ENCODE measurements around the gene MAOB.
A peak's percentile ranks its signal among the peaks of the same experiment; 100 is the strongest.

Gene MAOB

DNA sequence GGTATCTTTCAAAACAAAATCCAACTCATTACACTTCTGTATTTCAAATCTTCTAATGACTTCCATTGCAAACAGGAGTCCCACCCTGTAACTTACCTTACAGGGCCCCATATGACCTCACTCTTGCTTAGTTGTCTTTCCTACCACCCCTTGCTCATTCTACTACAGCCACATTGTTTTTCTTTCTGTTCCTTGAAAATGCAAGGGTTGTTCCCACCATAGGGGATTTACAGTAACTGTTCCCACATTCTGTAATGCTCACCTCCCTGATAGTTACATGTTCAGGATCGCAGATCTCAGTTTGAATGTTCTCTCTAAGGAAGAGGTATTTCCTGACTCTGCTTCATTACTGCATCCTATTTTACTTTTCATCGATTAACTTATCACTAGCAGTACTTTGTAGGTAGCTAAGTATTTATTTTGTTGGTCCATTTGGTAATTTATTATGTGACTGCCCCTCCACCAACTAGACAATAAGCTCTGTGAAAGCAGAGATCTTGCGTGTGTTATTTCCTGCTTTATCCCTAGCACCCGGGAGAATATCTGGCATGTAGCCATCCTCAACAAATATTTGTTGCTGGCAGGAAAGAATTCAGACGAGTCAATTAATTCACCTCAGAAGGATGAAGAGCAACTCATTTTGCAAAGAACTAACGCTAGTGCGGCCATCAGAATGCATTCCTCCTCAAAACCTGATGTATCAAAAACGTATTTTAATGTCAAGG is 21.4 kb downstream of the MAOB start:
- no peak overlapping the region for H3K4me3 ChIP-seq
- peaks cover 0 to 36% (median 0%) of the 10 kb centered on the region in 4 donors for H3K4me1 ChIP-seq
- H3K9me3 ChIP-seq = no peaks in the 10 kb centered on the region
- DNase-seq = no peak
- peak overlapping the region in 1 of 2 donors; percentile 22 for H3K27ac ChIP-seq
- no peaks in the 10 kb centered on the region for H3K27me3 ChIP-seq
- no peaks in the 10 kb centered on the region for H3K36me3 ChIP-seq
- TF ChIP-seq, protein P1, sequence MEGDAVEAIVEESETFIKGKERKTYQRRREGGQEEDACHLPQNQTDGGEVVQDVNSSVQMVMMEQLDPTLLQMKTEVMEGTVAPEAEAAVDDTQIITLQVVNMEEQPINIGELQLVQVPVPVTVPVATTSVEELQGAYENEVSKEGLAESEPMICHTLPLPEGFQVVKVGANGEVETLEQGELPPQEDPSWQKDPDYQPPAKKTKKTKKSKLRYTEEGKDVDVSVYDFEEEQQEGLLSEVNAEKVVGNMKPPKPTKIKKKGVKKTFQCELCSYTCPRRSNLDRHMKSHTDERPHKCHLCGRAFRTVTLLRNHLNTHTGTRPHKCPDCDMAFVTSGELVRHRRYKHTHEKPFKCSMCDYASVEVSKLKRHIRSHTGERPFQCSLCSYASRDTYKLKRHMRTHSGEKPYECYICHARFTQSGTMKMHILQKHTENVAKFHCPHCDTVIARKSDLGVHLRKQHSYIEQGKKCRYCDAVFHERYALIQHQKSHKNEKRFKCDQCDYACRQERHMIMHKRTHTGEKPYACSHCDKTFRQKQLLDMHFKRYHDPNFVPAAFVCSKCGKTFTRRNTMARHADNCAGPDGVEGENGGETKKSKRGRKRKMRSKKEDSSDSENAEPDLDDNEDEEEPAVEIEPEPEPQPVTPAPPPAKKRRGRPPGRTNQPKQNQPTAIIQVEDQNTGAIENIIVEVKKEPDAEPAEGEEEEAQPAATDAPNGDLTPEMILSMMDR (IDR thresholded peaks at IDR 0.05) = no peak
- intact Hi-C loops (cut with DNase I; ENCODE audit: low total_unique reads) = no loop called here

DNA sequence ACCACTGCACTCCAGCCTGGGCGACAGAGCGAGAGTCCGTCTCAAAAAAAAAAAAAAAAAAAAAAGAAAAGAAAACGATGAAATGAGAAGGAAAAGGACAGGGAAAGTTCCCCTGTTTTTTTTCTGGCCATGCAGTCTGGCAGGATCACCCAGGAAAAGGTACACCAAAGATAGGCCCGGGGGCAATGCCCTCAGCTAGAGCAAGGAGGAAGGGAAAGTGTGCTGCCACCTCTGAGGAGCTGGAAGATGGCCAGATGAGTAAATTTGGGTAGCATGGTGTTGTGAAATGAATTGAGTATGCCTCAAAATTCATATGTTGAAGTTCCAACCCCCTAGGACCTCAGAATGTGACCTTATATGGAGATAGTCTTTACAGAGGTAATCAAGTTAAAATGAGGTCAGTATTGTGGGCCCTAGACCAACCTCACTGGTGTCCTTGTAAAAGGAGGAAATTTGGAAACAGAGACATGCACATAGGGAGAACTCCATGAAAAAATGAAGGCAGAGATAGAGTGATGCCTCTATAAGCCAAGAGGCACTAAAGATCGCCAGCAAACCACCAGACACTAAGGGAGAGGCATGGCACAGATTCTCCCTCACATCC is 28.9 kb downstream of the MAOB start:
- Histone ChIP-seq H3K27me3 (no peaks in the 10 kb centered on the region), H3K9me3 (no peaks in the 10 kb centered on the region), H3K27ac (no peak overlapping the region), H3K4me3 (no peak overlapping the region), H3K4me1 (peaks cover 0 to 13% (median 0%) of the 10 kb centered on the region in 4 donors), H3K36me3 (no peaks in the 10 kb centered on the region)
- DNase-seq = no peak
- TF ChIP-seq, protein P1 (IDR thresholded peaks at IDR 0.05) = no peak
- intact Hi-C loops (cut with DNase I; ENCODE audit: low total_unique reads) = no loop called here

DNA sequence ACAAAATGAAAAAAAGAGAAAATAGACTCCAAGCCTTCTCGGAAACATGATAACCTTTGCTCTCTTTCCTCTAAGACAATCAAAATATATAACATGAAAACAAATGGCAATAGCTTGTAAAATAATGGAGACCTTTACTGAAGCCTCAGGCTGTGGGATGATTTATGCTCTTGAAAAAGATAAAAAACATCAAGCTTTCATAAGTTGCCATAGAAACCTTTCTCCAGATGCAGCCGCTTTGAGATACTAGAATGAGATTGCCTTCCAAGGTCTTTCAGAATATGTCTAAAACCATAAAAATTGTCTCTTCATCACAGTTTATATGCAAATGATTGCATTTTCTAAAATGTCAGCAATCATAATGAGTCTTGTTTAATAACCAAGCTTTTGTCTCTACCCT is 31.6 kb downstream of the MAOB start:
- Histone ChIP-seq H3K36me3 (no peaks in the 10 kb centered on the region), H3K27me3 (no peaks in the 10 kb centered on the region), H3K27ac (no peak overlapping the region), H3K9me3 (no peaks in the 10 kb centered on the region), H3K4me1 (peaks cover 0 to 13% (median 0%) of the 10 kb centered on the region in 4 donors), H3K4me3 (no peak overlapping the region)
- no peak for DNase-seq
- intact Hi-C loops (cut with DNase I; ENCODE audit: low total_unique reads) = no loop called here
- TF ChIP-seq, protein P1 (IDR thresholded peaks at IDR 0.05) = no peak

DNA sequence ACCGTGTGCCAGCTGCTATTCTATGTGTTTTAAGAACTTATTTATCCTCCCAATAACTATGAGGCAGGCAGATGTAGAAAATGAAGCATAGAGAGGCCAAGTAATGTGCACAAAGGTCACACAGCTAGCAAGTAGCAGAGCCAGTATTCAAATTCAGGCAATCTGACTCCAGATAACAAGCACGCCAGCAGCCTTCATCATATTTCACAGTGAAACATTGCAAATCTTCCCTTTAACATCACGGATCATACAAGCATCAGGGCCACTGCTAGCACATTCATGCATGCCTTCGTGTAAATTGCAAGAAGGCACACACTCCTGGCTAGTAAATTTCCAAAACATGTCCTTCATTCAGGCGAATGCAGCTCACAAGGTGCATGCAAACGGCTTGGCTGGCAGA is 33.1 kb downstream of the MAOB start:
- TF ChIP-seq, protein P1 (IDR thresholded peaks at IDR 0.05) = no peak
- intact Hi-C loops (cut with DNase I; ENCODE audit: low total_unique reads) = no loop called here
- no peak overlapping the region for H3K4me3 ChIP-seq
- no peaks in the 10 kb centered on the region for H3K36me3 ChIP-seq
- H3K4me1 ChIP-seq = peaks cover 0 to 13% (median 0%) of the 10 kb centered on the region in 4 donors
- no peaks in the 10 kb centered on the region for H3K9me3 ChIP-seq
- H3K27me3 ChIP-seq = no peaks in the 10 kb centered on the region
- H3K27ac ChIP-seq = no peak overlapping the region
- DNase-seq = no peak

DNA sequence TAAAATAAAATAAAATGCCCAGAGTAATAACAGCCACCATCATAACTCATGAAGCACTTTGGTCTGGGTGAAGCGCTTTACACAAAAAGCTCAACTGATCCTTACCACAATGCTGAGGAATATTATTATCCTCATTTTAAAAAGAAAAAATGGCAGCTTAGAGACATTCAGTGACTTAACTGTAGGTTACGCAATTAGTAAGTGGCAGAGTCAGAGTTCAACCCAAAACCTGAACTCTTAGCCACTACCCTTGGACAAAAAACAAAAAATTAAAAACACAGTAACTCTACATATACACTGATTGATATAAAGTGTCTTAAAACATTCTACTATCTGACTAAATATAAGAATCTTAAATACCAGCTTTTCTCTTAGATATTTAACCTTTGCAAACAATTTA is 34.9 kb downstream of the MAOB start:
- DNase-seq = no peak
- Histone ChIP-seq H3K27me3 (no peaks in the 10 kb centered on the region), H3K4me1 (peaks cover 0 to 13% (median 0%) of the 10 kb centered on the region in 4 donors), H3K9me3 (no peaks in the 10 kb centered on the region), H3K4me3 (no peak overlapping the region), H3K27ac (no peak overlapping the region), H3K36me3 (no peaks in the 10 kb centered on the region)
- intact Hi-C loops (cut with DNase I; ENCODE audit: low total_unique reads) = no loop called here
- TF ChIP-seq, protein P1 (IDR thresholded peaks at IDR 0.05) = no peak

Data from tibial artery (tissue), 4 donors.